Fibroblast of gingiva (primary cell): Measurements from ENCODE around the gene RPTOR.
A peak's percentile ranks its signal among the peaks of the same experiment; 100 is the strongest.

Experiments
- DNase-seq: peaks from one replicate; pipeline ENCODE4 v3.0.0-alpha.2; 2011; ENCODE audit warnings: low read depth

Gene RPTOR

GRCh38 chr17:80981062-80981902, 436.6 kb downstream of the RPTOR start:
- no peak for DNase-seq

DNA sequence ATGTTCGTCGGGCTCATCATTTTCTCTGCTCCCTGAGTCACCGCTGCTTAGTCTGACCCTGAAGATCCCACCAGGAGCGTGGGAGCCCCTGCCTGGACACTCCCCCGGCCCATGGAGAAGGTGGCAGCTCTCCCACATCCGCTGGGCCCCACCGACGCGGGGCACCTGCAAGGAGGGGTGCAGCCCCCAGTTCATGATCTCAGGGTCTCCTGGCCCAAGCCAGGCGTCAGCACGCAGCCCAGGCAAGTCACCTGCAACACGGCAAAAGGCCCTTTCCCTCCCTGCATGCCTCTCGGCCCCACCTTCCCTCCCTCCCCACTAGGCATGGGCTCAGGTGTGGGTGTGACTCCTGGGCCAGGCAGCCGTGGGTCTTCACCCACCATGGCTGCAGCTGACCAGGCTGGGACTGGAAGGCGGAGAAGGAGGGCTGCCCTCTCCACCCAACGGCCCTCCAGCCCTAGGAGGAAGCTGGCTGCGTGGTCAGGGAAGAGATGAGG, 437.3 kb downstream of the RPTOR start:
- DNase-seq = no peak

DNA sequence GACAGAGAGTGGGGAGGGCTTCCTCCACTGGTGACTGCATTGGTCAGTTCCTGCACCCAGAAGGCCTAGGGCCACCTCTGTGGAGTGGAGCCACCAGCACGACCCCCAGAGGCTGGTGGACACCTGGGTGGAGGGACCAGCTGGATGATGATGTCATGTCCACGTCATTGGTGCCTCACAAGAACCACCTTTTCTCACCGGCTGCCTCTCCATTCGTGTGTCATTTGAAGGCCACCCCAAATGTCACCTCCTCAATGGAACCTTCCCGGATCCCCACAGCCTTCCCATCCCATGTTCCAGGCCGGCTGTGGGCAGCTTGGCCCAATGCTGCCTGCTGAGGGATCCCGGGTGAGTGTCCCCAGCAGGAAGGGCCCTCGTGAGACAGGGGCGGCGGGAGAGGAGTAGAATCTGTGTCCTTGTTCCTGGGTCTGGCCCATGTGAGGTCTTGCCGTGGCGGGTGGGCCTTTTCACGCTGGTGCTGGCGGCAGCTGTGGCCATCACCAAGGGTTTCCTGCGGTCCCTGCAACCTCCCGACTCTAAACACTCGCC, 437.9 kb downstream of the RPTOR start:
- no peak for DNase-seq

DNA sequence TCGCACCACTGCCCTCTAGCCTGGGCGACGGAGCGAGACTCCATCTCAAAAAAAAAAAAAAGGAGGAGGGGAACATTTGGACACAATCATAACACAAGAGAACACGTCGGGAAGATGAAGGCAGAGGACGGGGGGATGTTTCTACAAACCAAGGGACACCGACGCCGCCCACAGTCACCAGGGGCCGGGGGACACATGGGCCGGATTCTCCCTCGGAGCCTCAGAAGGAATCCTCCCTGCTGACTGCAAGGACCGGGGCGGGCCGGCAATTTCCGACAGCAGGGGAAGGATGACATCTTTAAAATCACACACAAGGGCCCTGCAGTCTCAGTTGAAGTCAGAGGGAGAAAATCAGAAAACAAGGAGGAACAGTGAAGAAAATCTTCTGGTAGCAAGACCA, 438.9 kb downstream of the RPTOR start:
- DNase-seq = no peak

GRCh38 chr17:80984749-80985148, 440.1 kb downstream of the RPTOR start:
- peak; percentile 92 for DNase-seq

GRCh38 chr17:80986046-80986445, 441.4 kb downstream of the RPTOR start:
- no peak for DNase-seq

DNA sequence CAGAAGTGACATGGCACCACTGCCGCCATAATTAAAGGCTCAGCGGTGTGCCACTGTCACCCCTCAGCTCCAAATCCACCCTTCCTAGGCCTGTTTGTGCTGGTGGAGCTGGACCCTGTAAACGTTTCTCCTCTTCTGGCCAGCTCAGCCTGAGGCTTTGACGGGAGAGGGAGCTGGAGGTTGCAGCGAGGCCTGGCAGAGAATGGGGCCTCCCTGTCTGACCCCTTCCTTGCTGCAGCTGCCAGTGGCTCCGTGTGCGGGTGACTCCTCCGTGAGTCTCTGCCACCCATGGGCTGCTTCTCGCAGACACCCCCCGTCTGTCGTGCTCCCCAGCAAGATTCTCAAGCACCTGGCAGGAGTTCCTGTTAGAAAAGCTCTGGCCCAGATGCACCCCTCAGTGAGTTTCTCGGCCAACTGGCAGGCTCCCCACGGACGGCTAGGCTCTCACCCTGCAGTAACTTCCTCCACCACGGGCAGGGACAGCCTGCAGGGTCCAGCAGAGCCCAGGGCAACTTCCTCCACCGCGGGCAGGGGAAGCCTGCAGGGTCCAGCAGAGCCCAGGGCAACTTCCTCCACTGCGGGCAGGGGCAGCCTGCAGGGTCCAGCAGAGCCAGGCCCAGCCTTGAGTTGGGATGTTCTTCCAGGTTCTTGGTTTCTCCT, 442.3 kb downstream of the RPTOR start:
- no peak for DNase-seq

- no peak for DNase-seq
These were observed 443.4 kb downstream of the RPTOR start for GRCh38 chr17:80987941-80988461.

GRCh38 chr17:80989586-80989913, 444.9 kb downstream of the RPTOR start:
- no peak for DNase-seq

GRCh38 chr17:80990921-80991644, 446.4 kb downstream of the RPTOR start:
- DNase-seq = no peak

GRCh38 chr17:80991645-80992076, 447.0 kb downstream of the RPTOR start, which contains the start of gene CHMP6:
Gene CHMP6, plus strand, starts transcription at chr17:80991841. Its CDS starts 78 bp downstream, at chr17:80991919.
- DNase-seq = peak; percentile 78

DNA sequence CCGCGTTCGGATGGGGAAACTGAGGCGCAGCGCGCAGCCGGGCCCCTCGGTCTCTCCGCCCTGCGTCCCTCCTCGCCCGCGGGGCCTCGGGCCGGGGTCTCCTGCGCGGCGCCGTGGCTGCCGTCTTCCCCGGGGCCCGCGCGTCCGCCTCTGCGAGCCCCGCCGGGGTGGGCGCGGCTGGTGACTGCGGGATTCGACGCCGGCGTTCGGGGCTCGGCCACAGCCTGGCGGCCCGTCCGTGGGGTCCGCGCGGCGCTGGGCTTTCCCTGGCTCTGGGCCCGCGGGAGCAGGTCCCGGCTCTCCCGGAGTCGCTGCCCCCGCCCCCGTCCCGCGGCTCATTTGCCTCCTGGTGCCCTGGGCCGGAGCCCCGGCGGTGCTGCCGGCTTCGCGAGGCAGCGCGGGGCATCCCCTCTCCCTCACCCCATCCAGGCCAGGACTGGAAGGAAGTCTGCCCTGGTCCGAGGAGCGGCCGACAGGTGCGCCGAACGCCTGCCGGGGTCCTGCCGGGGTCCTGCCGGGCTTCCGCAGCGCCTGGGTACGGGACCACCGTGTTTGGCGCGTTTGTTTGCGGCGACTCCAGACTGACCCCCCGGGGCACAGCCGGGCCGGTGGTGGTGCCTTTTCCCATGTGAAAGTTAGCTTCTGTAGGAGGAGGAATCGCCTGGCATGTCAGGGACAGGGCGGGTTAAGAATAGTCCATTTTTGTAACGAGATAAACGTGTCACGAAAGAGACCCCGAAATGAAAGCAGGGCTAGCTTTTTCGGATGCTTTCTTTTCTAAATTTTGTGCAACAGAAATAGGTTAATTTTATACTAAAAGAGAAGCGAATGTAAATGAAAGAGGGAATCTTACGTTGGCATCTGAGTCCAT, 447.7 kb downstream of the RPTOR start:
- DNase-seq = no peak

GRCh38 chr17:80992948-80993624, 448.4 kb downstream of the RPTOR start:
- DNase-seq = no peak

GRCh38 chr17:80995131-80995530, 450.5 kb downstream of the RPTOR start:
- DNase-seq = no peak

DNA sequence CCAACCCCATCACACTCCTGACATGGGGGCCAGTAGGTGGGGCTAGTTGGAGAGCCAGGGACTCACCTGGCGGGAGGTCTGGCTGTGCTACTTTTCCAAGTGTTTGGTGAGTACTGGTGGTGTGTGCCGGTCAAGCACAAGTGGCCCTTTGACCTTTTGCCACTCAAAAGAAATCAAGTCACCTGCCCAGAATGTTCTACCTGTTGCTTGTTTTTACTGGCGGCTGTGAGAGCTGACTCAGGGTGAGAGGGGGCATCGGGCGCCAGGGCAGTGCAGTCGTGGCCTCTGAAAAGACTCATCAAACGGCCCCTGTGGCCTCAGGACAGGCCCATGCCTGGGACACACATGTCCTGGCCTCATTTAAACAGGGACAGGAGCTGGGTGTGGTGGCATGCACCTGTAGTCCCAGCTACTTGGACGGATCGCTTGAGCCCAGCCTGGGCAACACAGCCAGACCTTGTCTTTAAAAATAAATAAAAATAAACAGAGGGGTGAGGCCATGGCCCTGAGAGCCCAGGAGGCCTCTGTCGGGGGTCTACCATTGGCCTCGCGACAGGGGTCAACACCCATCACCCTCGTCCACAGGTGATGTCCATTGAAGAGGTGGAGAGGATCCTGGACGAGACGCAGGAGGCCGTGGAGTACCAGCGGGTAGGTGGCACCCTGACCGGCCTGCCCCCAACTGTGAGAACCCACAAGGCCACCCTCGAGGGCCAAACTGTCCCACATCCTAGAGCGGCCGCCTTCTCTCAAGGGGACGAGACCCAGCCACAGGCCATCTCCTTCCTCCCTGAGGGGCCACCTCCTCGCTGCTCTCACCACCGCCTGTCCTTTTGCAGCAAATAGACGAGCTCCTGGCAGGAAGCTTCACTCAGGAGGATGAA, 452.0 kb downstream of the RPTOR start:
- DNase-seq = no peak

DNA sequence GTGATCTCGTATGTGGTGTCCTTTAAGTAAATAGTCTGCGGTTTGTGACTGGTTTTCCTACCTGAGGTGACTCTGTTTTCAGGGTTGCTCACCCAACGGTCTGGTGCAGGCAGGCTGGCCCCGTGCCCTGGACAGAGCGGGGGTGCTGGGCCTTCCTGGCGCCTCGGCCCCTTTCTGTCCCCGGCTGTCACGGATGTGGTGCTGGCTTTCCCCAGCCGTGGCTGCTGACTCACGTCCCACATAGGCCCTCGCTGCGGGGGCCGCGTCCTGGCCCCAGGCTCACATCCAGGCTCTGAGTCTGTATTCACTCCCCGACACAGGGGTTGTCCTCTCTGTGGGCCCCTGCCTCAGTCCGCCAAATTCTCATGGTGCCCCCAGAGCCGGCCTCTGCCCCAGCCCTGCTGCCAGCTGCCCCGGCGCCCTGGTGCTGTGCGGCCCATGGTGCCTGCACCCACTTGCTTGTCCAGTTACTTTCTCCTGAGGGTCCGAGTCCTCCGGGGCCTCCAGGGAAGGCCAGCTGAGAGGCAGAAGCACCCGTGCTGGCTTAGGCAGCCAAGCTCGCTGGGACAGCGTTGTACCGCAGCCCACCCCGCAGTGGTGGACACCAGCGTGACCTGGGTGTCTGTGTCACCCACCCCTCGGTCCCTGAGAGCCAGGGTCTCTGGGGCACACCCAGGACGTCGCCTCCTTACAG, 452.9 kb downstream of the RPTOR start:
- DNase-seq = no peak

DNA sequence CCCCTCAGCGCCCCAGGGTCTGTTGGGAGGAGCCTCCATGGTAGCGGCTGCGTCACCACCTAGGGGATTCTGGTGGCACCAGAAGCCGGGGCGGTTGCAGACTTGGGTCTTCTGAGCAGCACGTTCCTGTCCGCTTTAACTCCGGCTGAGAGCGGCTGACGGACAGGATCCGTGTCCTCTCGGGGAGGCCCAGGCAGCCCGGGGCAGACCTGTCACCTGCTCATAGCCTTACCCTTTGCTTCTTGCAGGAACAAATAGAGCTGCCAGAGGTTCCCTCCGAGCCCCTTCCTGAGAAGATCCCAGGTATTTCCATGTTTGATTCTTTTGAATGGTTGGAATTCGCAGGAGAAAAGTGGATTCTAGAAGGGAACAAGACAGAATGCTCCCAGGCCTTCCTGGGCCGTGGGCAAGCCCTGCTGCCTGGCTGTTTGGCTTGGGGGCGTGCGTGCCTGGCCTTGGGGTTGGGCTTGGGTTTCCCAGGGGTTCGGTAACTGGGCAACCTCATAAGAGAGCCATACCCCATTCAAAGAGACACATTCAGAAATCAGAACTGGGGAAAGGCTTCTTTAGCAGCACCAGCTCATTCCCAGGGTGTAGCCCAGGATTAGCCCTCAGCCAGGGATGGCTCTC, 453.6 kb downstream of the RPTOR start:
- DNase-seq = no peak

DNA sequence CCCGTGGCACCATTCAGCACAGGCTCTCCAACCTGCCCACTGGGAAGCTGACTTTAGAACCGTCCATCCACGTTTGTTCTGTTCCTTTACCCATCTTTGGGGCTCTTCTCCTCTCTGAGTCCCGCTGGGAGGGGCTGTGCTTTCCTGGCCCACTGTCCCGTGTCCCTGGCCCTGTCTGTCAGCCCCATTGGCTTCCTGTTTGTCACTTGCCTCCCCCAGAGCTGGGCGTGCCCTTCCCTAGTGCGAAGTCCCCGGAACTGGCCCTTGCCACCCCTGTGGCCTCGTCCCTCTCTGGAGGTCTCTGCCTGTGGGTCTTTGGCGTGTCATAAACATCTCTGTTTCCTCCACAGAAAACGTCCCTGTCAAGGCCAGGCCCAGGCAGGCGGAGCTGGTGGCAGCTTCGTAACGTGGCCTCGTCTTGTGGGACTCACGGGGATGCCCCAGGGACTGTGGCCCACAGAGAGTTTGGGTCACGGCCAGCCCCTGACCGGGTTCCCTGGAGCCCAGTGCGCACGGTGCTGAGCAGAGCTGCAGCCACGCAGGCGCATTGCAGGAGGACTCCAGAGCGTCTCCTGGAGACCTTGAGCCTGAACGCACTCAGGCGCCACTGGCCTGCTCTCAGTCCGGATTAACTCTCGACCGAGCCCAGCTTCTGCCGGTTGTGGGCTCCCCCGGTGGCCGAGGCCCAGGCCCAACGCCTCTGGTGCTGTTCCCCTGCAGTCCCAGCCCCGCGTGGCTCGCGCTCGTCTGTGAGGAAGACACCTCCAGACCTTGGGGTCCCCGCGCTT, 454.3 kb downstream of the RPTOR start:
- DNase-seq = no peak
